ENCODE data around the gene ISM1.

The ISM1 gene

GRCh38 chr20:13284830-13285229, 63.8 kb downstream of the ISM1 start:
- no peak for DNase-seq

GRCh38 chr20:13285408-13285807, 64.3 kb downstream of the ISM1 start:
- DNase-seq, result no peak

- DNase-seq, result no peak
Measured at GRCh38 chr20:13286052-13286451, 65.0 kb downstream of the ISM1 start.

GRCh38 chr20:13286607-13287006, 65.5 kb downstream of the ISM1 start:
- no peak for DNase-seq

- DNase-seq, result no peak
Measured at GRCh38 chr20:13288357-13288756, 67.3 kb downstream of the ISM1 start.

GRCh38 chr20:13289031-13289430, 68.0 kb downstream of the ISM1 start:
- no peak for DNase-seq

- no peak for DNase-seq
Measured at GRCh38 chr20:13290724-13291123, 69.7 kb downstream of the ISM1 start.

GRCh38 chr20:13291157-13291556, 70.1 kb downstream of the ISM1 start:
- DNase-seq, result no peak

GRCh38 chr20:13292201-13292885, 71.3 kb downstream of the ISM1 start:
- no peak for DNase-seq

GRCh38 chr20:13294522-13294921, 73.4 kb downstream of the ISM1 start:
- no peak for DNase-seq

GRCh38 chr20:13295637-13296036, 74.6 kb downstream of the ISM1 start:
- DNase-seq, result no peak

GRCh38 chr20:13296070-13296469, 75.0 kb downstream of the ISM1 start:
- DNase-seq, result no peak

- DNase-seq, result no peak
Measured at GRCh38 chr20:13297147-13297899, 76.2 kb downstream of the ISM1 start.

GRCh38 chr20:13298692-13299373, 77.8 kb downstream of the ISM1 start:
- no peak for DNase-seq

- DNase-seq, result no peak
Measured at GRCh38 chr20:13299401-13299800, 78.3 kb downstream of the ISM1 start.

GRCh38 chr20:13301596-13301995, 80.5 kb downstream of the ISM1 start:
- DNase-seq, result no peak

GRCh38 chr20:13302647-13303450, 81.8 kb downstream of the ISM1 start:
- peak; percentile 57 to 63 for DNase-seq

- no peak for DNase-seq
Measured at GRCh38 chr20:13305284-13305683, 84.2 kb downstream of the ISM1 start.

GRCh38 chr20:13307562-13308163, 86.6 kb downstream of the ISM1 start:
- DNase-seq, result no peak

- DNase-seq, result peak; percentile 29 to 40
Measured at GRCh38 chr20:13312300-13312699, 91.2 kb downstream of the ISM1 start.

- DNase-seq, result no peak
Measured at GRCh38 chr20:13313201-13313600, 92.1 kb downstream of the ISM1 start.

- DNase-seq, result no peak
Measured at GRCh38 chr20:13317439-13317838, 96.4 kb downstream of the ISM1 start.

Measured in activated T-cell treated with anti-CD3 and anti-CD28 coated beads, Interleukin-2, amount 50 U/mL, for 48 hours (primary cell).